ENCODE results near the gene DTD2.
"Not testable (repeated sequence)": the region's sequence is repeated elsewhere in the genome, so short reads cannot be mapped to it uniquely, and the experiment has no call there.

DTD2 gene

DNA sequence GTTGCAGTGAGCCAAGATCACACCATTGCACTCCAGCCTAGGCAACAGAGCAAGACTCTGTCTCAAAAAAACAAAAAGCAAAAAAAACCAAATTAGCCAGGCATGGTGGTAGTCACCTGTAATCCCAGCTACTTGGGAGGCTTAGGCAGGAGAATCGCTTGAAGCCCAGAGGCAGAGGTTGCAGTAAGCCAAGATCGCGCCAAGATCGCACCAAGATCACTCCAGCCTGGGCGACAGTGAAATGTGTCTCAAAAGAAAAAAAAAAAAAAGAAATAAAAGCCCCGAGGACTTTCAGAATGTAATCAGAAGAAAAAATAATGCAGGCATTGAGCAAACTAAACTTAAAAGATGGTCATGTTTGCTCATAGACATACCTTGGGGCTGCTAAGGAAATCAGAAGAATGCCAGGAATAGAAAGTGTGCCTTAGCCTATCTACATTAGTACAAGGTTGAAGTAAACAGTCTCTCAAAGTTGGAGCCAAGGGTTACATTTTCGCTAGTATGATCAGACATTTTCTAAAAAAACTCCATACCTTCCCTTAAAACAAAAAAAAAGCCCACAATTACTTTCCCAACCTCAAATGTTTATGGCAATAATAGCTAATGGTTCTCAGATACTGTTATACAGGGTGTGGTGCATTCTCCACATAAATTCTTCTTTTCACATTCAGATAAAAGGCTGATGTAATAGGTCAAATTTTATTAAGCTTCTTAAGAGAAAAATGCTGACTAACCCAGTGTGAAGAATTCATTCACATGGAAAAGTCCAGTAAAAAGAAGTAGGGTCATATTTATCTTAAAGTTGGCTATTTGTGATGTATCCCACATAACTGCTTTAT lies 15.8 kb downstream of the DTD2 start:
- no peak for DNase-seq

- no peak for DNase-seq
These were observed 17.0 kb downstream of the DTD2 start for GRCh38 chr14:31440280-31440679.

- no peak for DNase-seq
These were observed 17.7 kb downstream of the DTD2 start for GRCh38 chr14:31439561-31439960.

GRCh38 chr14:31437045-31437691 lies 20.1 kb downstream of the DTD2 start:
- not testable (repeated sequence) for DNase-seq

DNA sequence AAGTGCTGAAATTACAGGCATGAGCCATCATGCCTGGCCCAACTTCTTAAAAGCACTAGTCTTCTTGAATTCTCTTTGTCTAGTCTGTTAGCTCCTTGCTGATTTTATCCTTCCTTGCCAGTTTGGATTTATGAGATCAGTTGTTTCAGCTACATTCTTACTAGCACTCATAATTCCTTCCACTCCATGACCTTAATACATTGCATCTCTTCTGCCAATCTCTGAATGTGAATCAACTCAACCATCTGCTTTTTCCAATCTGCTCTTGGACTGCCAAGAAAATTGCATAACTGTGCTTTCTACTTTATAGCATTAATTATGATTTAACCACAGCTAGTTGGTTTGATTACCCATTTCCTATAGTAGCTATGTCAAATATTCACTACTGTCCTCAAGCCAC lies 22.0 kb downstream of the DTD2 start:
- DNase-seq, result no peak

DNA sequence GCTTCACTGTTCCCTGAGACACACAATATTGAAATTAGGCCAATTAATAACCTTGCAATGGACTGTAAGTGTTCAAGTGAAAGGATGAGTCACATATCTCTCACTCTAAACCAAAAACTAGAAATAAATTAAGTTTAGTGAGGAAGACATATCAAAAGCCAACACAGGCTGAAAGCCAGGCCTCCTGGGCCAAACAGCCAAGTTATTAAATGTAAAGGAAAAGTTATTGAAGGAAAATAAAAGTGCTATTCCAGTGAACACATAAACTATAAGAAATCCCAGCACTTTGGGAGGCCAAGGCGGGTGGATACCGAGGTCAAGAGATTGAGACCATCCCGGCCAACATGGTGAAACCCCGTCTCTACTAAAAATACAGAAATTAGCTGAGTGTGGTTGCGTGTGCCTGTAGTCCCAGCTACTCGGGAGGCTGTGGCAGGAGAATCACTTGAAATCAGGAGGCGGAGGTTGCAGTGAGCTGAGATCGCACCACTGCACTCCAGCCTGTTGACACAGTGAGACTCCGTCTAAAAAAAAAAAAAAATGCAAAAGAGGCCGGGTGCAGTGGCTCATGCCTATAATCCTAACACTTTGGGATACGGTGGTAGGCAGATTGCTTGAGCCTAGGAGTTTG lies 26.6 kb downstream of the DTD2 start:
- DNase-seq, result no peak

DNA sequence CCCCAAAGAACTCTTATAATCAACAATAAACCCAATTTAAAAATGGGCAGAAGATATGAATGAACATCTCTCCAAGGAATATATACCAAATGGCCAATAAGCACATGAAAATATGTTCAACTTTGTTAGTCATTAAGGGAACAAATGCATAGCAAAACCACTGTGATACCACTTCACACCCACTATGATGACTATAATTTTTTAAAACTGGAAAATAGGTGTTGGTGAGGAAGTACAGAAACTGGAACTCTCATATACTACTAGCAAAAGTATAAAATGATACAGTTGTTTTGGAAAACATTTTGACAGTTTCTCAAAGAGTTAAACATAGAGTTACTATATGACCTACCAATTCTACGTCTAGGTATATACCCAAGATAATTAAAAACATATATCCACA lies 27.5 kb downstream of the DTD2 start:
- DNase-seq, result no peak

GRCh38 chr14:31428011-31428410 lies 29.3 kb downstream of the DTD2 start:
- DNase-seq, result no peak

GRCh38 chr14:31426663-31427062 lies 30.6 kb downstream of the DTD2 start:
- DNase-seq, result no peak

DNA sequence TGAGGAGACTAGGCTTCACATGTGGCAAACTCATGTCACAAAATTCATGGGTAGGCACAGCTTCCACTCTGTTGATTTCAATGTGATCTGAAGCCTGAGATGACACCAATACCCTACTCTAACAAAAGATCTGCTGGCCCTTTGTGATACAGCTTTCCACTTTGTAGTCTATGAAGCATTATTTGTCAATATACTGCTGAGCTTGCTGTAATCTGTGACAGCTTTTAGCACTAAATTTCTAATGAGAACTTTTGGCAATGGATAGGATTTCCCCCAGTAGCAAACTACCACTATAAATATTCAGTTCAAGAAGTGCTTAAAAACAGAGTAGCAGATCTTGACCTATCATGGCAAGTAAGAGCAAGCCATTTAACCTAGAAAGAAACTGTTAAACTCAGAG lies 31.4 kb downstream of the DTD2 start:
- no peak for DNase-seq

DNA sequence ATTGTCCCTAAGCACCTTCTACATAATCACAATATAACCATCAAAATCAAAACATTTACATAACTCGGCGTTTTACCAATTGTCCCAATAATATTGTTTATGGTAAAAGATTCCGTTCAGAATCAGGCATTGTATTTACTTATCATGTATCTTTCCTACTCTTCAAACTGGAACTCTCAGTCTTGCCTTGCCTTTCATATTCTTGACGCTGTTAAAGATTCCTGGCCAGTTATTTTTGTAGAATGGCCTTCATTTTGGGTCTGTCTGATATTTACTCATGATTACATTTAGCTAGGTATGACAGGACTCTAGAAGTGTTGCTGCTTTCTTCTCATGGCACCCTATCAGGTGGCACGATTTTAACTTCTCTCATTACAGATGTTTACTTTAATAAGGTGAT lies 36.1 kb downstream of the DTD2 start:
- DNase-seq, result no peak

- peak; percentile 95 for DNase-seq
These were observed 36.8 kb downstream of the DTD2 start, which contains the start of gene HEATR5A for GRCh38 chr14:31420319-31421111. HEATR5A (minus strand) TSS chr14:31420550; CDS start chr14:31402975, 17,575 bp downstream.

GRCh38 chr14:31419967-31420318 lies 37.4 kb downstream of the DTD2 start:
- peak; percentile 41 for DNase-seq

GRCh38 chr14:31419179-31419966 lies 37.9 kb downstream of the DTD2 start:
- DNase-seq, result no peak

- DNase-seq, result no peak
These were observed 38.9 kb downstream of the DTD2 start for GRCh38 chr14:31418440-31418839.

DNA sequence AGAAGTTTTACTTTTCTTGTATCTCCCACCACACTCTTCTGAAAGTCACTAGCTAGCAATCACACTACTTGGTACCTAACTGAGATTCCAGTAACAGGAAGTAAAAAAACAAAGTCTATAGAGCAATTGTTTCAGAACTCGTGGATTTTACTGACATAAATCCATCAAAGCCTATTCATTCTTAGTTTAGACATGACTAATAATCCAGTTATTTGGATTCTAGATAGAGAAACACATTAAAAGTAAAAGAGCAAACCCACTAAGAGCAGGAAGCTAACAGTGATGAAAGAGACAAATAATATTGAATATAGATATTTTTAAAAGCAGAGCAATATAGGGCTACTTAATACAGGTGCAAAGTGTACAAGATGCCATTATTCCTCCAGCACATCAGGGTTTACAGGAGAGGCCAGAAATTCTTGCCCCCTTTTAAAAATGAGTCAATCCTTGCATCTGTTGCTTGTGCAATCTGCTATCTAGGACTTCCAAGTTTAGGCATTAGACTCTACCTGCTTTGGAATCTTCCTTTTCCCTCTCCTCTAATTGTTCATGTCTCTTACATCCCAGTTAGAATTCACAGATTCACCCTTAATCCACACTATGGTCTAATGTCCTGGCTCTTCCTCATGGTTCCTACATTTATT lies 43.0 kb downstream of the DTD2 start:
- DNase-seq, result no peak

- no peak for DNase-seq
These were observed 46.0 kb downstream of the DTD2 start for GRCh38 chr14:31411218-31411727.

- DNase-seq, result no peak
These were observed 47.2 kb downstream of the DTD2 start for GRCh38 chr14:31410048-31410650.

DNA sequence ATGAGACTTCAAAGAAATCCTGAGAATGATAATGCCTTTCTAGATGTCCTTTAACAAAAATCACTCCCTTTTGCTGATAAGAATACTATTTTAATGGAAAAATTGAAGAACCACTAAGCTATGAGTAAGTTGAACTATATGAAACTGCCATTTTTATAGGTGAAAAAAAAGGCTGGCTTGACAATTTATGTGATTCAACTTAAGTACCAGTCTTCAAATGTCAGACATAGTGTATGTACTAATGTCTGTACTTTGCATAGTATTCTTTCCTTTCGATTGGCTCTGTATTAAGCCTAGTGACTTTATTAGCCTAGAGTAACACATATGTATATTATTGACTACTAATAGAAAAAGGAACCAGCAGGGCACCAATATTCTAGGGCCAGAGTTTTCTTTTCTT lies 48.9 kb downstream of the DTD2 start:
- no peak for DNase-seq

DNA sequence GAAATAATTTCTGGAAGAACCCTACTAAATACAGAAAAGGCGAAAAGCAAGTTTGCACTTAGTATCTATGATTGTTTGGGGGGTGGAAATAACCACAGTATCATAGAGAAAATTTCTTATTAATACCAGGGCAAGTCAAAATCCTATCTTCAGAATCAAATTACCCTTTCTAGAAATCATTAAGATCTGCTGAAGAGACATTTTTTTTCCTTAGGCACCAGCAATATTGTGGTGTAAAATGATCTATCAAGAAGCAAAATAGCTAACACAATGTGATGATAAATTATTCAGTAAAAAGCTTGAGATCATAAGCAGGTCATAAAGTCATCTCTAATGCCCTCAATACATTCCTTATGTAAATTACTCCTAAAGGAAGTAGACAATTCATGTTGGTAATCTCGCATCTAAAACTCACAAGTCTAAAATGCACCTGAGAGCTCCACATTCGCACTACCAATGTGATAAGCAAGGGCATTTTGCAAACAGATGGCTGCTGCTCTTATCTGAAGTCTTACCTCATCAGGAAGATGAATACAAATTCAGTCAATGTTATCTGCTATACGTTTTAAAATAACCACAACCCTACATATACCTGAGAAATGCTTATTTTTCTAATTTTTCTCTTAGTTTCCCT lies 51.6 kb downstream of the DTD2 start:
- no peak for DNase-seq

DNA sequence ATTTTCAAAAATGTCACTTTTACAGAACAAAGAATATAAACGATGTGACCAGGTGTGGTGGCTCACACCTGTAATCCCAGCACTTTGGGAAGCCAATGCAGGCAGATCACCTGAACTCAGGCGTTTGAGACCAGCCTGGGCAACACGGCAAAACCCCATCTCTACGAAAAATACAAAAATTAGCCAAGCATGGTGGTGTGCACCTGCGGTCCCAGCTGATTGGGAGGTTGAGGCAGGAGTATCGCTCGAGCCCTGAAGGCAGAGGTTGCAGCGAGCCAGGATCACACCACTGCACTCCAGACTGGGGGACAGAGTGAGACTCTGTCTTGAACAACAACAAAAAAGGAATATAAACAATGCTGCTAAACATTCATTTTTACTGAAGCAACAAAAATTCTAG lies 52.2 kb downstream of the DTD2 start:
- DNase-seq, result no peak

Data from DMS79 (cell line).